ENCODE data around the gene SLC25A41.

SLC25A41 gene

DNA sequence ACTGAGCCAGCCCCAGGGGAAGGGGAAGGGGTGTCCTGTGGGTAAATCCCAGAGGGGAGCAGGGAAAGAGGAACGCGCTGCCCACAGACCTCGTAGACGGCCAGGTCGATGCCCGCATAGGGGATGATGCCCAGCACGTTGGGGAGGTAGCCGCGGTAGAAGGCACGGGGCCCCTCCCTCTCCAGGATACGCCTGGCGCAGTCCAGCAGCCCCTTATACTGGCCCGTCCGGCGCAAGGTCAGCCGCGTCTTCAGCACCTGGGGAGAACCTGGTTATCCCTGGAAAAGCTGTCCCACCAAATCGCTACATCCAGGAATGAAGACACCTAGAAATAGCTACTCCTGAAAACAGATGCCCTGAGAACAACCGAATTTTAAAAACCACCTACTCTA is 18.7 kb upstream of the SLC25A41 start:
- DNase-seq (ENCODE audit: insufficient read length, low spot score): no peak
- TF ChIP-seq, protein P1, sequence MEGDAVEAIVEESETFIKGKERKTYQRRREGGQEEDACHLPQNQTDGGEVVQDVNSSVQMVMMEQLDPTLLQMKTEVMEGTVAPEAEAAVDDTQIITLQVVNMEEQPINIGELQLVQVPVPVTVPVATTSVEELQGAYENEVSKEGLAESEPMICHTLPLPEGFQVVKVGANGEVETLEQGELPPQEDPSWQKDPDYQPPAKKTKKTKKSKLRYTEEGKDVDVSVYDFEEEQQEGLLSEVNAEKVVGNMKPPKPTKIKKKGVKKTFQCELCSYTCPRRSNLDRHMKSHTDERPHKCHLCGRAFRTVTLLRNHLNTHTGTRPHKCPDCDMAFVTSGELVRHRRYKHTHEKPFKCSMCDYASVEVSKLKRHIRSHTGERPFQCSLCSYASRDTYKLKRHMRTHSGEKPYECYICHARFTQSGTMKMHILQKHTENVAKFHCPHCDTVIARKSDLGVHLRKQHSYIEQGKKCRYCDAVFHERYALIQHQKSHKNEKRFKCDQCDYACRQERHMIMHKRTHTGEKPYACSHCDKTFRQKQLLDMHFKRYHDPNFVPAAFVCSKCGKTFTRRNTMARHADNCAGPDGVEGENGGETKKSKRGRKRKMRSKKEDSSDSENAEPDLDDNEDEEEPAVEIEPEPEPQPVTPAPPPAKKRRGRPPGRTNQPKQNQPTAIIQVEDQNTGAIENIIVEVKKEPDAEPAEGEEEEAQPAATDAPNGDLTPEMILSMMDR (IDR thresholded peaks at IDR 0.05; ENCODE audit: insufficient read depth, missing control alignments): no peak
- FAIRE-seq: no peak

- FAIRE-seq (no peak), DNase-seq (ENCODE audit: insufficient read length, low spot score) (no peak)
- TF ChIP-seq, protein P1 (IDR thresholded peaks at IDR 0.05; ENCODE audit: insufficient read depth, missing control alignments): no peak
Measured at GRCh38 chr19:6451583-6452222, 18.1 kb upstream of the SLC25A41 start.

DNA sequence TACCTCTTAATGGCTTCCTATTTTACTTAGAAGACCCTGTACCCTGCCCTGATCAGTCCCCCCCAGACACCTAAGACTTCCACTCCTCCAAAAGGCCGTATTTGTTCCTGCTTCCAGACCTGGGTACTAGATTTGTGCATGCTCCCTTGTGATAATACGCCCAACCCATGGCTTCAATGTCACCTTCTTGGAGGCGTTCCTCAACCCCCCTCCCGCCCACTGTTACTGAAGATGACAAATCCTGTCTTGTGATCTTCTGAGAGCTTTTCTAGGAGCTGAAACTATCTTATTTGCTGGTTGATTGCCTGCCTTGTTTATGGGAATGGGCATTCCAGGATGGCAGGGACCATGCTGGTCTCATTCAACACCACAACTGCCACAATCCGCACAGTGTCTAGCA is 16.6 kb upstream of the SLC25A41 start:
- TF ChIP-seq, protein P1 (IDR thresholded peaks at IDR 0.05; ENCODE audit: insufficient read depth, missing control alignments): no peak
- DNase-seq (ENCODE audit: insufficient read length, low spot score) (no peak), FAIRE-seq (no peak)

- FAIRE-seq (no peak), DNase-seq (ENCODE audit: insufficient read length, low spot score) (no peak)
- TF ChIP-seq, protein P1 (IDR thresholded peaks at IDR 0.05; ENCODE audit: insufficient read depth, missing control alignments): no peak
Measured at GRCh38 chr19:6448045-6448444, 14.5 kb upstream of the SLC25A41 start.

DNA sequence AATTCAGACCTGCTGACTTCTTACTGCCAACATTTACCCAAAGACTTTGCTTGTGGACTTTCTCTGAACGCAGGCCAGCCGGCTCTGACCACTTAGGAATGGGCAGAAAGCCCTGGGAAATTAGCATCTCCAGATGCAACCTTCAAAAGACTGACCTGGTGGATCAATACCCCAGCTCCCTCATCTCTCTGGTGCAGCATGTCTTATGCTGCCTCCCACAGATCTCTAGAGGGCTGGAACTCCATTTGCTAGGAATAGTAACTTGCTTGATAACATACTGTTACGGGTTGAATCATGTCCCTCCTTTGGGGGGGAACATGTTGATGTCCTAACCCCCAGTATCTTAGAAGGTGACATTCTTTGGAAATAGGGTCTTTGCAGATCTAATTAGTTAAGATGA is 12.9 kb upstream of the SLC25A41 start:
- FAIRE-seq: no peak
- TF ChIP-seq, protein P1 (IDR thresholded peaks at IDR 0.05; ENCODE audit: insufficient read depth, missing control alignments): no peak
- DNase-seq (ENCODE audit: insufficient read length, low spot score): no peak

DNA sequence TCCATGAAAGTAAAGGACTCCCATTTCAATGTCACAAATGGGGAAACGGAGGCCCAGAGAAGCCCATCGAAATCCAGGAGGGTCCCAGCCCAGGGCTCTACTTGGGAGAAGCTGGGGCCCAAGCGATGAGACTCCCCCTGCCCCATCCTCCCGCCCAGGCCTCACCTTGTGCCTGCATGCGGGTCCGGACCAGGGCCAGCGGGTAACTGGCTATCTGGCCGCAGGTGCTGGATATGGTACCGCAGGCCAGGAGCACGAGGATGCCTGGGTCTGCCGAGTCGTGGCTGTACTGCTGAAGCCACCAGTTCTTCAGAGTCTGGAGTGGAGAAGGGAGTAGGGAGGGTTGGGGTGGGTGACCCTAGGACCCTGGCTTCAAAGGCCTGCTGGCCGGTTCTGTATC is 10.4 kb upstream of the SLC25A41 start:
- DNase-seq (ENCODE audit: insufficient read length, low spot score) (no peak), FAIRE-seq (no peak)
- TF ChIP-seq, protein P1 (IDR thresholded peaks at IDR 0.05; ENCODE audit: insufficient read depth, missing control alignments): no peak

DNA sequence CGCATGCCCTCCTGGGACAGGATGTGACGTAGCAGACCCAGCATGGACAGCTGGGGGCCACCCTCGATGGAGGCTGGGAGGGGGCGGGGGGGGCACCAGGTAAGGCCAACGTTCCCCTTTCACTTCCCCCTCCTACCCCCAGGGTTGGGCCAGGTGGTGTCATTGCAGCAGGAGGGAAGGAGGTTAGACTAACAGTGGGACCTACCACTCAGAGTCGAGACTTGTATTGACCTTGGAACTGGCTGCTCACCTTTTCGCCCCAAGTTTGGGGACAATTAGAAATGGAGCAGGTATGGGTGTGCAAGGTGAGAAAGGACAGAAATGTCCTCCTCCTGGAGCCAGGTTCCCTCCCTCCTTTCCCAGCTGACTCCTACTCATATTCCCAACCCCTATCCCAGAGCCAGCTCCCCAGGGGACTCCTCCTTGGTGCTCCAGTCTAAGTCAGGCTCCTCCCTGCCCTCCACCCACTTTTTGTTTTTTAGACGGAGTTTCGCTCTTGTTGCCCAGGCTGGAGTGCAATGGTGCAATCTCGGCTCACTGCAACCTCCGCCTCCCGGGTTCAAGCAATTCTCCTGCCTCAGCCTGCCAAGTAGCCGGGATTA is 8.6 kb upstream of the SLC25A41 start:
- TF ChIP-seq, protein P1 (IDR thresholded peaks at IDR 0.05; ENCODE audit: insufficient read depth, missing control alignments): no peak
- DNase-seq (ENCODE audit: insufficient read length, low spot score): no peak
- no peak for FAIRE-seq

All from D721Med (cell line).